ENCODE data around the gene HIPK2.

HIPK2 gene

GRCh38 chr7:139777948-139778841 lies at the start of gene HIPK2:
HIPK2 (minus strand) TSS chr7:139777998; CDS start chr7:139777623, 375 bp downstream.
- Histone ChIP-seq H3K36me3 (ENCODE audit: control insufficient read depth in 2 of 2, insufficient read depth in 2 of 2, low read length in 2 of 2) (no peaks in the 10 kb centered on the region), H3K9me3 (ENCODE audit: control insufficient read depth in 2 of 2, low read length in 2 of 2) (no peaks in the 10 kb centered on the region), H3K4me1 (ENCODE audit: control insufficient read depth in 2 of 2, insufficient read depth in 2 of 2, low read length in 2 of 2) (peaks cover 13 to 20% of the 10 kb centered on the region in 2 donors), H3K9ac (ENCODE audit: low read depth in 1 of 2, low read length in 2 of 2) (peak within 1 kb of the TSS; percentile 77 to 90), H3K27me3 (ENCODE audit: control insufficient read depth in 2 of 2, insufficient read depth in 2 of 2, low read length in 2 of 2) (no peaks in the 10 kb centered on the region), H3K27ac (ENCODE audit: low read depth in 2 of 2, low read length in 2 of 2) (peak within 1 kb of the TSS; percentile 78 to 86), H3K4me3 (ENCODE audit: low read length in 2 of 2) (peak within 1 kb of the TSS; percentile 77 to 88)

DNA sequence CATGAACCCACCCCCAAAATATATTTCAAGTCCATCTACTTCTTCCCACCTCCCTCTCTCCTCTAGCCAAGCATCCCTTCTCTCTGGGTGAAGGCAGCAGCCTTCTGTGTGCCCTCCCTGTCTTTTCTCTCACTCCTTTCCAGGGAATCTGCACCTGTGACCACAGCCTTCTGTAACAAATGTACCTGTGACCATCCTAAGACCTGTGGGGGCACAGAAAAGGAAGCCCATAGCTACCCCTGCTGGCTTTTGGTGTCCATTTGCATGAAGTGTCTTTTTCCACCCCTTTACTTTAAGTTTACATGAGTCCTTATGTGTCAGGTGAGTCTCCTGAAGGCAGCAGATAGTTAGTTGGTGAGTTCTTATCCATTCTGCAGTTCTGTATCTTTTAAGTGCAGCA lies 49.2 kb upstream of the HIPK2 start:
- Histone ChIP-seq H3K9ac (ENCODE audit: low read depth in 1 of 2, low read length in 2 of 2) (no peak overlapping the region), H3K9me3 (ENCODE audit: control insufficient read depth in 2 of 2, low read length in 2 of 2) (no peaks in the 10 kb centered on the region), H3K27ac (ENCODE audit: low read depth in 2 of 2, low read length in 2 of 2) (no peak overlapping the region), H3K36me3 (ENCODE audit: control insufficient read depth in 2 of 2, insufficient read depth in 2 of 2, low read length in 2 of 2) (no peaks in the 10 kb centered on the region), H3K4me3 (ENCODE audit: low read length in 2 of 2) (no peak overlapping the region), H3K27me3 (ENCODE audit: control insufficient read depth in 2 of 2, insufficient read depth in 2 of 2, low read length in 2 of 2) (no peaks in the 10 kb centered on the region), H3K4me1 (ENCODE audit: control insufficient read depth in 2 of 2, insufficient read depth in 2 of 2, low read length in 2 of 2) (peaks cover 12 to 20% of the 10 kb centered on the region in 2 donors)

DNA sequence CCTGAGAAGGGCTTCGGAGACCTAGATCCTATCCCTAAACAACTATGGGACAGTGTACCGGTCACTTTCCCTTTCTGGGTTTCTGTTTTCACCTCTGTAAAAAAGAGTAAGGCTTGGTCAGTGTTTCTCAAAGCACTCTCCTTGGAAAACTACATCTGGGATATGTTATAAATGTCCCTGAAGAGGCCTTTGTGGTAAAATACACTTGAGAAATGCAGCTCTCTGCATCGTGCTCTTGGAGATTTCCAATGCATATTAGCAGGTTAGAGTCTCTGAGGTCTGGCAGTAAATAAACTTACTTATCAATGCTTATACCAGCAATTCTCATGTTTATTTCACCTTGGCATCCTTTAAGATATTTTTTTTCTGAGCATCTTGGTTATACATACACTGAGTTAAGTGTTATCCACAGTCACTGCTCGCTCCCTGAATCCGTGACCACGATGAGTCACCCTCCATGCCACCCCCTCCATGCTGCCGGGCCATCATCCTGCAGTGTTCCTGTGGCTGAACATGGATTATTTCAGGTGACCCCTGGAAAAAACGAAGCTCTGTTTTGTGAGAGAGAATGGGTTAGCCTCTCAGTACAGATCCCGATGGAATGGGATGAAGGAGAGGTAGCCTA lies 48.0 kb upstream of the HIPK2 start:
- no peaks in the 10 kb centered on the region for H3K36me3 ChIP-seq (ENCODE audit: control insufficient read depth in 2 of 2, insufficient read depth in 2 of 2, low read length in 2 of 2)
- no peak overlapping the region for H3K27ac ChIP-seq (ENCODE audit: low read depth in 2 of 2, low read length in 2 of 2)
- no peaks in the 10 kb centered on the region for H3K9me3 ChIP-seq (ENCODE audit: control insufficient read depth in 2 of 2, low read length in 2 of 2)
- peaks cover 12 to 20% of the 10 kb centered on the region in 2 donors for H3K4me1 ChIP-seq (ENCODE audit: control insufficient read depth in 2 of 2, insufficient read depth in 2 of 2, low read length in 2 of 2)
- no peaks in the 10 kb centered on the region for H3K27me3 ChIP-seq (ENCODE audit: control insufficient read depth in 2 of 2, insufficient read depth in 2 of 2, low read length in 2 of 2)
- no peak overlapping the region for H3K4me3 ChIP-seq (ENCODE audit: low read length in 2 of 2)
- H3K9ac ChIP-seq (ENCODE audit: low read depth in 1 of 2, low read length in 2 of 2): no peak overlapping the region

DNA sequence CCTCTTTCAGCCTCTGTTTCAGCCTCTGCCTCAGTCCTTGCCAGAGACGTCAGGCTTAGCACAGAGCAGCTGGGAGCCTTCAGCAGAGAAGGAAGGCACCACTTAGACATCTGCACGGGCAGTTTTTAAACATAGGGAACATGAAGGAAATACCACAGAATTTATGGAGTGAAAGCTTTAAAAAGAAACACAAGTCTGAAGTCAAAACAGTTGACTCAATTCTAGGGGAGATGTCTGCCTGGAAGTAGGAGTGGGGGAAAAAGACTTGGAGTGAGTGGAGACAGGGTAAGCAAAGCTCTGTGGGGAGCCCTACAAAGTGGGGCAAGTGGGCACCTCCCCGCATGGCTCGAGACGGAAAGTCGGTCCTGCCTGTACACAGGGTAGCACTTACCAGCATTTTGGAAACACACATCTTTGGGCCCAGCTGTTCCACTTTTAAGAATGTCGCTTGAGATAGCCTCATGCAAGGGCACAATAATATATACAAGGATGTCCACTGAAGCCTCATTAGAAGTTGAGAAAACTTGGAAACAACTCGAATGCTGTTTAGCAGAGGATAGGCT lies 46.2 kb upstream of the HIPK2 start:
- Histone ChIP-seq H3K4me3 (ENCODE audit: low read length in 2 of 2) (no peak overlapping the region), H3K9me3 (ENCODE audit: control insufficient read depth in 2 of 2, low read length in 2 of 2) (no peaks in the 10 kb centered on the region), H3K36me3 (ENCODE audit: control insufficient read depth in 2 of 2, insufficient read depth in 2 of 2, low read length in 2 of 2) (no peaks in the 10 kb centered on the region), H3K27ac (ENCODE audit: low read depth in 2 of 2, low read length in 2 of 2) (no peak overlapping the region), H3K27me3 (ENCODE audit: control insufficient read depth in 2 of 2, insufficient read depth in 2 of 2, low read length in 2 of 2) (no peaks in the 10 kb centered on the region), H3K4me1 (ENCODE audit: control insufficient read depth in 2 of 2, insufficient read depth in 2 of 2, low read length in 2 of 2) (peaks cover 6 to 8% of the 10 kb centered on the region in 2 donors), H3K9ac (ENCODE audit: low read depth in 1 of 2, low read length in 2 of 2) (no peak overlapping the region)

GRCh38 chr7:139822855-139823254 lies 45.1 kb upstream of the HIPK2 start:
- H3K9me3 ChIP-seq (ENCODE audit: control insufficient read depth in 2 of 2, low read length in 2 of 2): no peaks in the 10 kb centered on the region
- no peaks in the 10 kb centered on the region for H3K36me3 ChIP-seq (ENCODE audit: control insufficient read depth in 2 of 2, insufficient read depth in 2 of 2, low read length in 2 of 2)
- no peak overlapping the region for H3K4me3 ChIP-seq (ENCODE audit: low read length in 2 of 2)
- H3K9ac ChIP-seq (ENCODE audit: low read depth in 1 of 2, low read length in 2 of 2): no peak overlapping the region
- H3K4me1 ChIP-seq (ENCODE audit: control insufficient read depth in 2 of 2, insufficient read depth in 2 of 2, low read length in 2 of 2): no peaks in the 10 kb centered on the region
- H3K27ac ChIP-seq (ENCODE audit: low read depth in 2 of 2, low read length in 2 of 2): no peak overlapping the region
- no peaks in the 10 kb centered on the region for H3K27me3 ChIP-seq (ENCODE audit: control insufficient read depth in 2 of 2, insufficient read depth in 2 of 2, low read length in 2 of 2)

GRCh38 chr7:139821349-139822105 lies 43.7 kb upstream of the HIPK2 start:
- no peak overlapping the region for H3K9ac ChIP-seq (ENCODE audit: low read depth in 1 of 2, low read length in 2 of 2)
- no peaks in the 10 kb centered on the region for H3K27me3 ChIP-seq (ENCODE audit: control insufficient read depth in 2 of 2, insufficient read depth in 2 of 2, low read length in 2 of 2)
- no peak overlapping the region for H3K27ac ChIP-seq (ENCODE audit: low read depth in 2 of 2, low read length in 2 of 2)

DNA sequence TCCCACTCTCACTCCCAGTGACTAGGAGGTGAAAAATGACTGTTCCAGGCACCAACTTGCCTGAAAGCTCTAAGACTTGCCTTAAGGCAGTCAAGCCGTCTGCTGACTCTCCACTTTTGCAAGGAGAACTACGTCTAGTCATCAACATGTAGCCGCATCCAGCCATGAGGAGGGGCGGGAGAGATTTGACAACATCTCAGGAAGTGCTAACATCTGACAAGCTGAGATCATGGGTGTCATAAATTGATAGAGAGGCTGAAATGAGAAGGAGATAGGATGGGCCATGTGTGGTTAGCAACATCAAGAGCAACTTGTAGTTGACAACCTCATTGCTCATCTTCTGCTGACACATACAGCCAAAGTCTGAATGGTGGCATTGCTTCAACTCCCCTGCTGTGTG lies 42.3 kb upstream of the HIPK2 start:
- H3K27ac ChIP-seq (ENCODE audit: low read depth in 2 of 2, low read length in 2 of 2): no peak overlapping the region
- no peak overlapping the region for H3K4me3 ChIP-seq (ENCODE audit: low read length in 2 of 2)
- H3K27me3 ChIP-seq (ENCODE audit: control insufficient read depth in 2 of 2, insufficient read depth in 2 of 2, low read length in 2 of 2): no peaks in the 10 kb centered on the region
- H3K9me3 ChIP-seq (ENCODE audit: control insufficient read depth in 2 of 2, low read length in 2 of 2): no peaks in the 10 kb centered on the region
- H3K4me1 ChIP-seq (ENCODE audit: control insufficient read depth in 2 of 2, insufficient read depth in 2 of 2, low read length in 2 of 2): no peaks in the 10 kb centered on the region
- H3K9ac ChIP-seq (ENCODE audit: low read depth in 1 of 2, low read length in 2 of 2): no peak overlapping the region
- no peaks in the 10 kb centered on the region for H3K36me3 ChIP-seq (ENCODE audit: control insufficient read depth in 2 of 2, insufficient read depth in 2 of 2, low read length in 2 of 2)

More at GRCh38 chr7:139821349-139822105, 43.7 kb upstream of the HIPK2 start:
- no peaks in the 10 kb centered on the region for H3K36me3 ChIP-seq (ENCODE audit: control insufficient read depth in 2 of 2, insufficient read depth in 2 of 2, low read length in 2 of 2)
- no peak overlapping the region for H3K4me3 ChIP-seq (ENCODE audit: low read length in 2 of 2)
- no peaks in the 10 kb centered on the region for H3K4me1 ChIP-seq (ENCODE audit: control insufficient read depth in 2 of 2, insufficient read depth in 2 of 2, low read length in 2 of 2)
- no peaks in the 10 kb centered on the region for H3K9me3 ChIP-seq (ENCODE audit: control insufficient read depth in 2 of 2, low read length in 2 of 2)

DNA sequence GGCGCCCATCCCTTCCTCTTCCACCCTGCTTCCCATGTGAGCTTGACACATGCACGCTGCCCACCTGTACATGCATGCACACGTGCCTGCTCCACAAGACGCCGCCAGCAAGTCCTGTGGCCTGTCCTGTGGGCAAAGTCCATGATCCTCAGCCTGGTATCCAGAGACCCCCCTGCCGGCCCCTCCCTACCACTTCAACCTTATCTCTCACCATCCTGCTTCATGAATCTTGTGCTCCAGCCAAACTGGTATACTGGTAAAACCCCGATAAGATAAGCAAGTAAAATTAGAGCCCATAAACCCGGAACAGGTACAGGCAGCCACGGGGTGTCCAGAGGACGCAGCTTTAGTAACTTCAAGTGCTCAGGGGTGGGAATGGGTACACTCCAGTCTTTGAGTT lies 39.5 kb upstream of the HIPK2 start:
- Histone ChIP-seq H3K9ac (ENCODE audit: low read depth in 1 of 2, low read length in 2 of 2) (no peak overlapping the region), H3K27me3 (ENCODE audit: control insufficient read depth in 2 of 2, insufficient read depth in 2 of 2, low read length in 2 of 2) (no peaks in the 10 kb centered on the region), H3K36me3 (ENCODE audit: control insufficient read depth in 2 of 2, insufficient read depth in 2 of 2, low read length in 2 of 2) (no peaks in the 10 kb centered on the region), H3K4me3 (ENCODE audit: low read length in 2 of 2) (no peak overlapping the region), H3K9me3 (ENCODE audit: control insufficient read depth in 2 of 2, low read length in 2 of 2) (no peaks in the 10 kb centered on the region), H3K27ac (ENCODE audit: low read depth in 2 of 2, low read length in 2 of 2) (no peak overlapping the region), H3K4me1 (ENCODE audit: control insufficient read depth in 2 of 2, insufficient read depth in 2 of 2, low read length in 2 of 2) (no peaks in the 10 kb centered on the region)

GRCh38 chr7:139813689-139814088 lies 35.9 kb upstream of the HIPK2 start:
- Histone ChIP-seq H3K27me3 (ENCODE audit: control insufficient read depth in 2 of 2, insufficient read depth in 2 of 2, low read length in 2 of 2) (no peaks in the 10 kb centered on the region), H3K4me1 (ENCODE audit: control insufficient read depth in 2 of 2, insufficient read depth in 2 of 2, low read length in 2 of 2) (no peaks in the 10 kb centered on the region), H3K36me3 (ENCODE audit: control insufficient read depth in 2 of 2, insufficient read depth in 2 of 2, low read length in 2 of 2) (no peaks in the 10 kb centered on the region), H3K9ac (ENCODE audit: low read depth in 1 of 2, low read length in 2 of 2) (no peak overlapping the region), H3K4me3 (ENCODE audit: low read length in 2 of 2) (no peak overlapping the region), H3K9me3 (ENCODE audit: control insufficient read depth in 2 of 2, low read length in 2 of 2) (no peaks in the 10 kb centered on the region), H3K27ac (ENCODE audit: low read depth in 2 of 2, low read length in 2 of 2) (no peak overlapping the region)
